ENCODE data around the gene AP5Z1.

GRCh38 chr7:4774007-4774406 lies 1.4 kb upstream of the AP5Z1 start:
- TF ChIP-seq, protein P1, sequence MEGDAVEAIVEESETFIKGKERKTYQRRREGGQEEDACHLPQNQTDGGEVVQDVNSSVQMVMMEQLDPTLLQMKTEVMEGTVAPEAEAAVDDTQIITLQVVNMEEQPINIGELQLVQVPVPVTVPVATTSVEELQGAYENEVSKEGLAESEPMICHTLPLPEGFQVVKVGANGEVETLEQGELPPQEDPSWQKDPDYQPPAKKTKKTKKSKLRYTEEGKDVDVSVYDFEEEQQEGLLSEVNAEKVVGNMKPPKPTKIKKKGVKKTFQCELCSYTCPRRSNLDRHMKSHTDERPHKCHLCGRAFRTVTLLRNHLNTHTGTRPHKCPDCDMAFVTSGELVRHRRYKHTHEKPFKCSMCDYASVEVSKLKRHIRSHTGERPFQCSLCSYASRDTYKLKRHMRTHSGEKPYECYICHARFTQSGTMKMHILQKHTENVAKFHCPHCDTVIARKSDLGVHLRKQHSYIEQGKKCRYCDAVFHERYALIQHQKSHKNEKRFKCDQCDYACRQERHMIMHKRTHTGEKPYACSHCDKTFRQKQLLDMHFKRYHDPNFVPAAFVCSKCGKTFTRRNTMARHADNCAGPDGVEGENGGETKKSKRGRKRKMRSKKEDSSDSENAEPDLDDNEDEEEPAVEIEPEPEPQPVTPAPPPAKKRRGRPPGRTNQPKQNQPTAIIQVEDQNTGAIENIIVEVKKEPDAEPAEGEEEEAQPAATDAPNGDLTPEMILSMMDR (IDR thresholded peaks at IDR 0.05): no peak
- no peak for TF ChIP-seq ZFX (IDR thresholded peaks at IDR 0.05; ENCODE audit: borderline replicate concordance)
